Measurements from ENCODE around the gene PDXK.

The PDXK gene

DNA sequence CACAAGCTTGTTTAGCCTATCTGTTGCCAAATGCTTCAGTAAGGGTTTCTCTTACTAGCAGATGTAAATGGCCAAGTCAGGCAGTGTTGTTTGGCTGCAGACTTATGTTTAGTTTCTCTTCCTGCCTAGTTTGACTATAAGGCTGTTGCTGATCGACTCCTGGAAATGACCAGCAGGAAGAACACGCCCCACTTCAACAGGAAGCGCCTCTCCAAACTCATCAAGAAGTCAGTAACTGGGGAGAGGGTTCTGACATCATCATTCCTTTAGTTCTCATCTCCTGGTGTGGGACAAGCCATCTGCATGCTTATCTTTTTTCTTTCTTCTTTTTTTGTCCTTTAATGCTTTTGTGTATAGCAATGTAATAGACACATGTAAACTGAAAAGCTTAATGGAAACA, 34.5 kb upstream of the PDXK start:
- H3K4me3 ChIP-seq (ENCODE audit: control insufficient read depth, low read depth, low read length) = no peak overlapping the region
- TF ChIP-seq CTCF (conservative IDR thresholded peaks at IDR 0.05; ENCODE audit: control insufficient read depth, insufficient read depth, low read depth, low read length) = no peak

GRCh38 chr21:43686811-43687565, 31.9 kb upstream of the PDXK start:
- DNase-seq (ENCODE audit: low read depth) = no peak
- no peak for TF ChIP-seq CTCF (conservative IDR thresholded peaks at IDR 0.05; ENCODE audit: control insufficient read depth, insufficient read depth, low read depth, low read length)
- H3K4me3 ChIP-seq (ENCODE audit: control insufficient read depth, low read depth, low read length) = no peak overlapping the region

More for the DNA sequence above, 34.5 kb upstream of the PDXK start:
- DNase-seq (ENCODE audit: low read depth) = no peak

GRCh38 chr21:43687566-43688399, 31.1 kb upstream of the PDXK start:
- H3K4me3 ChIP-seq (ENCODE audit: control insufficient read depth, low read depth, low read length) = no peak overlapping the region
- no peak for DNase-seq (ENCODE audit: low read depth)
- TF ChIP-seq CTCF (conservative IDR thresholded peaks at IDR 0.05; ENCODE audit: control insufficient read depth, insufficient read depth, low read depth, low read length) = no peak

GRCh38 chr21:43688906-43689305, 30.0 kb upstream of the PDXK start:
- no peak for DNase-seq (ENCODE audit: low read depth)
- no peak overlapping the region for H3K4me3 ChIP-seq (ENCODE audit: control insufficient read depth, low read depth, low read length)
- TF ChIP-seq CTCF (conservative IDR thresholded peaks at IDR 0.05; ENCODE audit: control insufficient read depth, insufficient read depth, low read depth, low read length) = no peak

DNA sequence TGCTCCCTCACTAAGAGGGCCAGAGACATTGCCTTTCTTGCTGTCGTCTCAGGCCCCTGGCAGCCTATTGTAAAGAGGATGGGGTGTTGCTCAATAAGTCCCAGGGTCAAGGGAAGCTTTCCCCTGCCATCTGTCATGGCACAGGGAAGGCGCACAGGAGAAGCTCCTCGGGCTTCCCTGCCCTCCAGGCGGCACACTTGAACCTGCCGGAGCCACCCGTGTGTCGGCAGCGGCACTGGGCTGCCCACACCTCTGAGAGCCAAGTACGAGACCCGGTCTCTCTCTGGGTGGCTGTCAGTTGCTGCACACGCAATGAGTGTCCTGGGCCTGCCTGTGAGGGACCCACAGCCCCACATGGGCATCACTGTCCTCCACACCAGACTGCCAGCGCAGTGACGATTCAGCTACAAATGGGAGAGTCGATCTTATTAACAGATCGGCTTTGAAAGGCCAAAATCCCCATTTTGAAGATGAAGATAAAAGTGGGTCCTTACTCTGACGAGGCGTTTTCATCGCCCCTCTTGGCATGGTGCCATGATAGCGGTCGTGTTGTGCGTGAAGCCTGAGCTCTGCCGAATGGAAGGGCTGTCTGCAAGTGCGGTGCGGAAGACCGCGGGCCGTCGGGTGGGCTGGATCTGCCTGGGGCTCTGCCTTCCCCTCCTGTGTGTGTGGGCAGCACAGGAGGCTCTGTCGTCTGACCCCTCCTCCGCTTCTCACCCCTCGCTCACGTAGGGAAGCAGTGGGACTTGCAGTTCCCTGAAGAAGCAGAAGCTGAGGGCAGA, 29.2 kb upstream of the PDXK start:
- DNase-seq (ENCODE audit: low read depth) = no peak
- no peak overlapping the region for H3K4me3 ChIP-seq (ENCODE audit: control insufficient read depth, low read depth, low read length)
- no peak for TF ChIP-seq CTCF (conservative IDR thresholded peaks at IDR 0.05; ENCODE audit: control insufficient read depth, insufficient read depth, low read depth, low read length)

- no peak for TF ChIP-seq CTCF (conservative IDR thresholded peaks at IDR 0.05; ENCODE audit: control insufficient read depth, insufficient read depth, low read depth, low read length)
- DNase-seq (ENCODE audit: low read depth) = no peak
- H3K4me3 ChIP-seq (ENCODE audit: control insufficient read depth, low read depth, low read length) = no peak overlapping the region
Observed at GRCh38 chr21:43690346-43690745, 28.6 kb upstream of the PDXK start.
